LNCAP (cell line): ENCODE results near the gene TGFB1.

Experiments used
- TF ChIP-seq, protein P1 (sequence below): fragments of 450-650 bp; IDR thresholded peaks from 2 replicates; pipeline ENCODE4 v1.5.1; 2017; ENCODE audit warnings: mild to moderate bottlenecking

The TGFB1 gene

DNA sequence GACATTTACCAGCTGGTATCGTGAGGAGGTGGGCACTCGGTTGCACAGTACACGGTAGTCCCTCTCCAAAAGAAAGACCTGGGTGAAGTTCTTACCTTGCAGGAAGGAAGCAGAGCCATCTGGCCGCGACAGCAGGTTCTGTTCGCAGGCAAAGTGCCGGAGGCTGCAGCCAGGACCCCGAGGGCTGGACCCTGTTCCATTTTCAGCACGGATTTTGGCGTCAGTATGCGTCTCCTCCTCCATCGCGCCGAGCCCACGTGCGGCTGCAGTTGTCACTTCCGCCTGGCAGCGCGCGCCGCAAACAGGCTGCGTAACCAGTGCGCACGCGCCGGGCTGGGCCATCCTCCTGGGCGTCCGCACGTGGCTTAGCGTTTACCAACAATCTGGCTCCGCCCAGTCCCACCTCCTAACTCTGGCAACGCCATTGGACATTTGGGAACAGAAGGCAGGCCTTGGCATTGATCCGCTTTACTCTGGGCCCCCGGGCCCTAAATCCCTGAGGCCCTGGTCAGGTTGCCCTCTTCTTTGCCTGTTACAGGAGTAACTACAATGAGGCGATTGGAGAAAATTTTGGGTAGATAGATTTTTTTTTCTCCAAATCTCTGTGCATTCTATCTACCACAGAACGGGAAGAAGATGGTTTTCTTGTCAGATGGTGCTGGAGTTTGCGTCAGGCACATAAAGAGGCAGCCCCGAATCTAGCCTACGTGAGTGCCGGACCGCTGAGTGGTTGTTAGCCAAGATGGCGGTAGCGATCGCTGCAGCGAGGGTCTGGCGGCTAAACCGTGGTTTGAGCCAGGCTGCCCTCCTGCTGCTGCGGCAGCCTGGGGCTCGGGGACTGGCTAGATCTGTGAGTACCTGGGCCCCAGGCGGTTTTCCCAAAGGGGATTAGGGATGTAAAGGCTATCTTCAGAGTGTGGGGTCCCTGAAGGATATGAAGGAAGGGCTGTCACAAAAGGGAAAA is 43.6 kb upstream of the TGFB1 start, which contains the start of the genes BCKDHA and EXOSC5:
TSS of gene BCKDHA (plus strand) at position 733 of the 964 bp plus-strand sequence. CDS start at position 743, 10 bp downstream.
TSS of gene EXOSC5 (minus strand) at position 274 of the 964 bp plus-strand sequence. CDS start at position 243, 31 bp downstream.
- TF ChIP-seq, protein P1, sequence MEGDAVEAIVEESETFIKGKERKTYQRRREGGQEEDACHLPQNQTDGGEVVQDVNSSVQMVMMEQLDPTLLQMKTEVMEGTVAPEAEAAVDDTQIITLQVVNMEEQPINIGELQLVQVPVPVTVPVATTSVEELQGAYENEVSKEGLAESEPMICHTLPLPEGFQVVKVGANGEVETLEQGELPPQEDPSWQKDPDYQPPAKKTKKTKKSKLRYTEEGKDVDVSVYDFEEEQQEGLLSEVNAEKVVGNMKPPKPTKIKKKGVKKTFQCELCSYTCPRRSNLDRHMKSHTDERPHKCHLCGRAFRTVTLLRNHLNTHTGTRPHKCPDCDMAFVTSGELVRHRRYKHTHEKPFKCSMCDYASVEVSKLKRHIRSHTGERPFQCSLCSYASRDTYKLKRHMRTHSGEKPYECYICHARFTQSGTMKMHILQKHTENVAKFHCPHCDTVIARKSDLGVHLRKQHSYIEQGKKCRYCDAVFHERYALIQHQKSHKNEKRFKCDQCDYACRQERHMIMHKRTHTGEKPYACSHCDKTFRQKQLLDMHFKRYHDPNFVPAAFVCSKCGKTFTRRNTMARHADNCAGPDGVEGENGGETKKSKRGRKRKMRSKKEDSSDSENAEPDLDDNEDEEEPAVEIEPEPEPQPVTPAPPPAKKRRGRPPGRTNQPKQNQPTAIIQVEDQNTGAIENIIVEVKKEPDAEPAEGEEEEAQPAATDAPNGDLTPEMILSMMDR = no peak

DNA sequence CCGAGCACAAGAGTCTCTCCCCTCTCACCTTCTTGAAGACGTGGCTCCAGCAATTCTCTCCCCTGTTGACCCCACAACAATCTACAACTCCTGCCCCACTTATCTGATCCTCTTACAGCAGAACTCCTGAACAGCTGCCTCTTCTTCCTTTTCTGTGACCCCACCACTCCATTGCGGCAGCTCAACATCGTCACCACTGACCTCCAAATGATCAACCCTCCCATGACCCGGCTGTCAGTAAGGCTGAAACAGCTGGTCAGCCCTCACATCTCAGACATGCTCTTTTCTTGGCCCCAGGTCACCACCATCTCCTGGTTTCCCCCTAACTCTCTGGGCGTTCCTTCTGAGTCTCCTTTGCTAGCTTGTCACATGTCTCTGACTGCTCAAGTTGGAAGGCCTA is 41.6 kb upstream of the TGFB1 start:
- TF ChIP-seq, protein P1 = no peak

DNA sequence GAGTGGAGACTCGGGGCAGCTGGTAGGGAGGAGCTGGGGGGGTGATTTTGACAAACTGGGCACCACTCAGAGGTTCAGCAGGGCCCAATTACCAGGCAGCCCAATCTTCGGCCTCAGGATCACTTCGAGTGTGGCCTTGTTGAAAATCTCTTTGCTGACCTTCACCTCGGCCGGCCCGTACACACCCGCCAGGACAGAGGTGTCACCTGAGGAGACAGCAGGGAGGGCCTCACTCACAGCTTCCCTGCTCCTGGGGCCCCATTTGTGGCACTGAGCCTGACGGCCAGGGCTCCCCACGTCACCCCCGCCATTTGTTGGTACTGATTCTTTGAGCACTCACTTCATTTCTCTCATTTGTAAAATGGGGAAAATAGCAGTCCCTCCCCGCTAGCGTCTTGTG is 39.1 kb upstream of the TGFB1 start:
- TF ChIP-seq, protein P1 = no peak

DNA sequence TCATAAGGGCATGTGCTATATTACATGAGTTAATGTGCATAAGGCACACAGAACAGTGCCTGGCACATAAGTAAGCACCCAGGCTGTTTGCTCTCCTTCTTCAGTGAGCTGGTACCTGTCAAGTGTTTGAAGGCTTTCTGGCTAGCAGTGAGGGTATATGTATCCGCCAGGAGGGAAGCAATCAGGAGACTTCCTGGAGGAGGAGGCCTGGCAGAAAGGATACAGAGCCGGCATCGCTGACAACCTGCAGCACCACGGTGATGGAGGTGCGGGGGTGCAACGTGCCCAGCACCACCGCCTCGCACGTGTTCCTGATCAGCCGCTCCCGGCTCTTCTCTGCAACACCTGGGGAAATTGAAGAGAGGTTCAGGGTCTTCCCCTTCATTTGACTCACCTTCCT is 37.9 kb upstream of the TGFB1 start:
- TF ChIP-seq, protein P1 = no peak

DNA sequence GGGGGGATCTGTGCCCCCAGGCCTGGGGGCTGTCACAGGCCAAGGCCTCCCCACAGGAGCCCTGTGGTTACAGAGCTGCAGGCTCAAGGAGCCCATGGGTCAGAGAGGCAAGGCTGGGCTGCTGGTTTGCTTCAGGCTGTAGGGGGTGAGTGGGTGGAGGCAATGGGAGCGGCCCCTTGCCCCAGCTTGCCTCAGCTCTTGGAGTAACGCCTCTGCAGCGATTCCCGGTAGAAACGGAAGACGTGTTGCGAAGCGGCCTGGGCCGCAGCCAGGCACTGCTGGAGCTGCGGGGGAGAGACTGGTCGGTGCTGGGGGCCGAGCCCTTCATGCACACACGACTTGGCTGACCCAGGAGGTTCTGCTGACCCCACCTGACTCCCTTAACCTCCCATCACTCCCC is 32.7 kb upstream of the TGFB1 start:
- TF ChIP-seq, protein P1 = no peak

DNA sequence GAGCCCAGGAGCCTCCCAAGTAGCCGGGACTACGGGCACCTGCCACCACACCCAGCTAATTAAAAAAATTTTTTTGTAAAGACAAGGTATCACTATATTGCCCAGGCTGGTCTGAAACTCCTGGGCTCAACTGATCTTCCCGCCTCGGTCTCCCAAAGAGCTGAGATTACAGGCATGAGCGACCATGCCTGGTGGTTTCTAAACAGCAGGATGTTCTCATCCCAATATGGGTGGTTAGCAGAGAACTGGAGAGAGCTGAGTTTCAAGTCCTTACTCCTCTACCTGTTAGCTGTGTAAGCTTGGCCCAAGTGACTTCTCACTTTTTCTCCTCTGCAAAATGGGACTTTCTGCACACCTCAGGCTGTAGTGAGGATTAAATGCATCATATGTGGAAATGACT is 30.6 kb upstream of the TGFB1 start:
- TF ChIP-seq, protein P1 = no peak

DNA sequence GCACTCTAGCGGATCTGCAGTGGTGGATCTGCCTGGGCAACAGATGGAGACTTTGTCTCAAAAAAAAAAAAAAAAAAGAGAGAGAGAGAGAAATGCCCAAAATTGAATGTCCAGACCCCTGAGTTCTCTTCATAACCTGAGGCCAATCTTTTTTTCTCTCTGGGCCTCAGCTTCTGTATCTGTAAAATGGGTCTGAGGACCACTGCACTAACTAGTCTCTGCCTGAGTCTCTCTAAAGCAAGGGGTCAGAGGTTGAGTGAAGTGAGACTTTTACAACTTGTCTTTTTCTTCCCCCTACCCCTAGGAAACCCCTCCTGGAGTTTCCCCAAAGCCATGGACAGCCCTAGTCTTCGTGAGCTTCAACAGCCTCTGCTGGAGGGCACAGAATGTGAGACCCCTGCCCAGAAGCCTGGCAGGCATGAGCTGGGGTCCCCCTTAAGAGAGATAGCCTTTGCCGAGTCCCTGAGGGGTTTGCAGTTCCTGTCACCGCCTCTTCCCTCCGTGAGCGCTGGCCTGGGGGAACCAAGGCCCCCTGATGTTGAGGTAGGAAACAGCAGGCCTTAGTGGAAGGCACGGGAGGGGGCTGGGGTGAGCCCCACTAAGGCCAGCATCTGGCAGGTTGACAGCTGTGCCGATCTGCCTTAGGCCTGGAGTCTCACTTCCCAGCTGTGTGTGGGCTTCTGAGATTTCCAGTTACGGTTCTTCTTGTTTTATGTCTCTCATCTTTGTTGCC is 24.4 kb upstream of the TGFB1 start:
- TF ChIP-seq, protein P1 = no peak
